DND-41 (cell line): ENCODE measurements around the gene PASK.

Source experiments
- EZH2 ChIP-seq: IDR thresholded peaks from 3 replicates; pipeline ENCODE4 v1.6.1; 2012; ENCODE audit warnings: borderline replicate concordance, low read depth, mild to moderate bottlenecking, moderate library complexity, low read length, inconsistent platforms; ENCODE audit not compliant: severe bottlenecking
- TF ChIP-seq, protein P1 (sequence below): IDR thresholded peaks from 2 replicates; pipeline ENCODE4 v1.5.1; 2012; ENCODE audit warnings: borderline replicate concordance, low read length, moderate library complexity, mild to moderate bottlenecking; ENCODE audit not compliant: poor library complexity, severe bottlenecking; ENCODE audit errors: extremely low read depth

DNA sequence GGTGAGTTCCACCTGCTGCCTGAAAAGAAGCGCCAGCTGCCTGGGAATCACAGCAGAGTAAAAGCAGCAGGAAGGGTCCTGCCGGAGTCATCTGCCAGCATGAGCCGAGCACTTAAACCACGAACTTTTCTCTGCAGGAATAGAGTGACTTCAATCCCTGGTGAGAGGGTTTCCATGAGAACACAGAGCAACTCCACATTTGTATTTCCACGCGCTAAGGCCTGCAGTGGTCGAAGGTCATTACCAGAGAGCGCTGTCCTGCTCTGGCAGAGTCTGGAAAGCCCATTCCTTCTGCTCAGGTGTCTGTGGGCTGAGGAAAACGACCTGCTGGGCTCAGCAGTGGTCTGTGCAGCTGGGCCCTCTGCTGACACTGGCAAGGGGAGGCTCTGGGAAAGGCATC is 6.7 kb downstream of the PASK start:
- no peak for TF ChIP-seq EZH2
- TF ChIP-seq, protein P1, sequence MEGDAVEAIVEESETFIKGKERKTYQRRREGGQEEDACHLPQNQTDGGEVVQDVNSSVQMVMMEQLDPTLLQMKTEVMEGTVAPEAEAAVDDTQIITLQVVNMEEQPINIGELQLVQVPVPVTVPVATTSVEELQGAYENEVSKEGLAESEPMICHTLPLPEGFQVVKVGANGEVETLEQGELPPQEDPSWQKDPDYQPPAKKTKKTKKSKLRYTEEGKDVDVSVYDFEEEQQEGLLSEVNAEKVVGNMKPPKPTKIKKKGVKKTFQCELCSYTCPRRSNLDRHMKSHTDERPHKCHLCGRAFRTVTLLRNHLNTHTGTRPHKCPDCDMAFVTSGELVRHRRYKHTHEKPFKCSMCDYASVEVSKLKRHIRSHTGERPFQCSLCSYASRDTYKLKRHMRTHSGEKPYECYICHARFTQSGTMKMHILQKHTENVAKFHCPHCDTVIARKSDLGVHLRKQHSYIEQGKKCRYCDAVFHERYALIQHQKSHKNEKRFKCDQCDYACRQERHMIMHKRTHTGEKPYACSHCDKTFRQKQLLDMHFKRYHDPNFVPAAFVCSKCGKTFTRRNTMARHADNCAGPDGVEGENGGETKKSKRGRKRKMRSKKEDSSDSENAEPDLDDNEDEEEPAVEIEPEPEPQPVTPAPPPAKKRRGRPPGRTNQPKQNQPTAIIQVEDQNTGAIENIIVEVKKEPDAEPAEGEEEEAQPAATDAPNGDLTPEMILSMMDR, result no peak
